HG03039 (cell line): ENCODE measurements around the gene GIPC1.
"Not testable (repeated sequence)": the region's sequence is repeated elsewhere in the genome, so short reads cannot be mapped to it uniquely, and the experiment has no call there.

Source experiments
- ATAC-seq: cut with Tn5 transposase; IDR thresholded peaks from one replicate; pipeline ENCODE4 v1.9.1; 2021; ENCODE audit warnings: mild to moderate bottlenecking, moderate library complexity; ENCODE audit not compliant: unreplicated experiment

The GIPC1 gene

GRCh38 chr19:14517840-14518505 lies 22.0 kb upstream of the GIPC1 start, which contains the start of gene DNAJB1:
TSS of gene DNAJB1 (minus strand) at chr19:14518397. CDS start at chr19:14518349, 48 bp downstream.
- ATAC-seq: peak; percentile 52

GRCh38 chr19:14517446-14517839 lies 21.5 kb upstream of the GIPC1 start:
- no peak for ATAC-seq

DNA sequence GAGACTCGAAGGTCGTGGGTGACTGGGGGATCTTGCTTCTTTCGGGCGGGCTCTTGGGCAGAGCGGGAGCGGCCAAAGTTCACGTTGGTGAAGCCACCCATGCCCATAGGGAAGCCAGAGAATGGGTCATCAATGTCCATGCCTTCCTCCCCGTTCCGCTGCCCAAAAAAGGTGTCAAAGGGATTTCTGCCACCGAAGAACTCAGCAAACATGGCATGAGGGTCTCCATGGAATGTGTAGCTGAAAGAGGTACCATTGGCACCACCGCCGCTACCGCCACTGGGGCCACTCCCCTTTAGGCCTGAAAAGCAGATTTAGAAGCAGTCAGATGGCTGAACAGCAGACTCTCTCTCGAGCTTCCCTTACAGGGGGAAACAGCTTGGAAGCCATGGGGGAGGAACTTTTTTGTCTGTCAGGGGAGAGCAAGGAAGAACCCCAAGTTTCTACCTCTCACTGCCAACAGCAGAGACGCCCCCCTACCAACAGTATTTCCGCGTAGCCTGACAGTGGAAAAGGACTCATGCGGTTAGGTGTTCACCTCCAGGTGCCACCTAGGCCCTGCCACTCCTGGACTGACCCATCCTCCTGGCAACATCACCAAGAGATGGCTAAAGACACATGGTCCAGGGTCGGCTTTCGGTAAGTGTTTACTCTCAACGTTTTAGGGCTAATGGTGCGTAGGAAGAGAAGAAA lies 21.0 kb upstream of the GIPC1 start:
- ATAC-seq: no peak

DNA sequence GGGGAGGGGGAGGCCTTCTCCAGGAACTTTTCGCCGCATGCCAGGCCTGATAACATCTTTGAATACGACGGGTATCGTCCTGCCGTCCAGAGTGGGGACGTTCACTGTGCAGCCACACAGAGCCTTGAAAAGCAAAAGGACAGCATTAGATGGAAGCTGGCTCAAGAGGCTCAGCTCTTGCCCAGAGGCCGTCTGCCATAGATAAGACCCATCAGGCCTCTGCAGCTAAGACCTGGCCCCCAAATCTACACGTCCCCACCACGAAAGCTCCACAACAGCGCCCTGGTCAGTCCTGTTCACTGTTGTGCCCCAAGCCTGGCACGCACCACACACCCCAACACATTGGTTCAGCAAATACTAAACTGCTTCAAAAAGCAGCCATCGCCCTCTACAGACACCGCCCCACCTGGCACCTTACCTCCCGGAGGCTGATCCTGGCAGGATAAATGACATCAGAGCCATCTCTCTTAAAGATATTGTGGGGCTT lies 20.2 kb upstream of the GIPC1 start:
- ATAC-seq: no peak

GRCh38 chr19:14515501-14516047 lies 19.6 kb upstream of the GIPC1 start:
- ATAC-seq: no peak

- ATAC-seq: no peak
Observed at GRCh38 chr19:14514215-14514863, 18.4 kb upstream of the GIPC1 start.

DNA sequence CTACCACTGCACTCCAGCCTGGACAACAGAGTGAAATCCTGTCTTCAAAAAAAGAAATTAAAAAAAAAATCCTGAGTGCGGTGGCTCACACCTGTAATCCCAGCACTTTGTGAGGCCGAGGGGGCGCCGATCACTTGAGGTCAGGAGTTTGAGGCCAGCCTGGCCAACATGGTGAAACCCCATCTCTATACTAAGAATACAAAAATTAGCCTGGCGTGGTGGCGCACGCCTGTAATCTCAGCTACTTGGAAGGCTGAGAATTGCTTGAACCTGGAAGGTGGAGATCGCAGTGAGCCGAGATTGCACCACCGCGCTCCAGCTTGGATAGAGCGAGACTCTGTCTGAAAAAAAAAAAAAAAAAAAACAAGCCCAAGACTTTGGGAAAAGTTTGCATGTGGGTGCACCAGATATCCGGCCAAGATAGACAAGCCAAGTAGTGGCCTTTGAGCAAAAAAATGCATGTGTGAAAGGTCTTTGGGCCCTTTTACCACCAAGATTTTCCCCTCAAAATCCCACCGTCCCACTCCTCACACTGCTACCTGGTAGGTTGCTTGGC lies 16.6 kb upstream of the GIPC1 start:
- ATAC-seq: no peak

GRCh38 chr19:14511229-14511593 lies 15.3 kb upstream of the GIPC1 start:
- no peak for ATAC-seq

DNA sequence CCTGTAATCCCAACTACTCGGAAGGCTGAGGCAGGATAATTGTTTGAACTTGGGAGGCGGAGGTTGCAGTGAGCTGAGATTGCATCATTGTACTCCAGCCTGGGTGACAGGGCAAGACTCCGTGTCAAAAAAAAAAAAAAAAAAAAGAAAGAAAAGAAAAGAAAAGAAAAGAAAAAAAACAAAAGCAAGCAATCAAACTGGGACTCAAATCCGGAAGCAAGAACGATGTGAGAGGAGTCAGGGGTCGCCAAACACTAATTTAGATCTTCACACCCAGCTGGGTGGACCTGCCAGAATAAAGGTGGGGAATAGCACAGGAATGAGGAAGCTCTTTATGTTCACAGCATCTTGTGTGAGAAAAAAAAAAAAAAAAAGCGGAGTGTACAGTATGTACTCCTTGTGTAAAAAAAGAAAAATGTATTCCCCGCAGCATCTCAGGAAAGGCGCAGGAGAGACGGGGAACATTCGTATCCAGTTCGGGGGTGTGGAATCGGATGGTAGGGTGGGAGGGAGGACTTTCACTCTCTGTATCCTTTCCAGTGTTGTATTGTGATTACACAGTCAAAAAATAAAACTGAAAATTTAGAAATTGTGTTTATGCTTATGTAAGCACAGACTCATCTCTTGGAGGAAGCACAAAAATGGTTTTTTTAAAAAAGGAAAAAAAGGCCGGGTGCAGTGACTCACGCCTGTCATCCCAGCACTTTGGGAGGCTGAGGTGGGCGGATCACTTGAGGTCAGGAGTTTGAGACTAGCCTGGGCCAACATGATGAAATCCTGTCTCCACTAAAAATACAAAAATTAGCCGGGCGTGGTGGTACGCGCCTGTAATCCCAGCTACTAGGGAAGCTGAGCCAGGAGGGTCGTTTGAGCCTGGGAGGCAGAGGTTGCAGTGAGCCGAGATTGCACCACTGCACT lies 14.6 kb upstream of the GIPC1 start:
- ATAC-seq: no peak

DNA sequence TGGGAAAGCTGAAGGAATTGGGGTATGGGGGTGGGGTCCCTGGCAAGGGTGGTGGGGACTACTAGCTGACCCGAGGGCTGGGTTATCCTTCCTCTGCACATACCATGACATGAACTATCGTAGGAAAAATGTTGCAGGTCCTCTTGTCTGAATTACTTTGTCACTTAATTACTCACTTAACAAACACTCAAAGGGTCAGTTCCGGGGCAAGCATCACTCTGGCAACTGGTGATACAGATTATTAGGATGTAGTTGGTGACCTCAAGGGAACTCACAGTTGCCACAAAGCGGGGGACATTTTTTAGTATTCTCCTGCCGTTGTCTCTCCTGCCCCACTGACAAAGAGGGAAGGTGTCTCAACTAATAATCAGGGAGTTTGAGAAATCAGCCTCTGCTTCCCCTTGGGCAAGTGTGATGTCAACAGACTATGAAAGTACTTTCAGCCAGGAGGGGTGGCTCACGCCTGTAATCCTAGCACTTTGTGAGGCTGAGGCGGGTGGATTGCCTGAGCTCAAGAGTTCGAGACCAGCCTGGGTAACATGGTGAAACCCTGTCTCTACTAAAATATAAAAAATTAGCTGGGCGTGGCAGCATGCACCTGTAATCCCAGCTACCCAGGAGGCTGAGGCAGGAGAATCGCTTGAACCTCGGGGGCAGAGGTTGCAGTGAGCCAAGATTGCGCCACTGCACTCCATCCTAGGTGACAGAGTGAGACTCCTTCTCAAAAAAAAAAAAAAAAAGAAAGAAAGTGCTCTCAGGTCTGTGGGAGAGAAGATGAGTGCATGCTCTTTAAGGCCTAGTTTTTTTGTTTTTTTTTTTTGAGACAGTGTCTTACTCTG lies 12.0 kb upstream of the GIPC1 start:
- ATAC-seq: no peak

- ATAC-seq: no peak
Observed at GRCh38 chr19:14505488-14506239, 9.7 kb upstream of the GIPC1 start.

- ATAC-seq: not testable (repeated sequence)
Observed at GRCh38 chr19:14504575-14504974, 8.6 kb upstream of the GIPC1 start.

DNA sequence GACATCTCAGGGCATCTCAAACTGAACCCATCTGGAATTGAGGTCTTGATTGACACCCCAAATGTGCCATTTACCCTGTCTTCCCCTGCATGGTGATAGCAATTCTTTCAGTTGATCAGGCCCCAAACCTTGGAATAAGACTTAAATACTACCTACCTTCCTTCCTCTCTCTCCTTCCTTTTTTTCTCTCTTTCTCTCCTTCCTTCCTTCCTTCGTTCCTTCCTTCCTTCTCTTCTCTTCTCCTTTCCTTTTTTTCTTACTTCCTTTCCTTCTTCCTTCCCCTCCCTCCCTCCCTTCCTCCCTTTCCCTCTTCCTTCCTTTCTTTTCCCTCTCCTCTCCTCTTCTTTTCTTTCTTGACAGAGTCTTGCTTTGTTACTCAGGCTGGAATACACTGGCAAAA lies 7.4 kb upstream of the GIPC1 start:
- ATAC-seq: no peak

GRCh38 chr19:14502334-14503092 lies 6.6 kb upstream of the GIPC1 start:
- no peak for ATAC-seq

GRCh38 chr19:14497228-14497921 lies 1.4 kb upstream of the GIPC1 start:
- ATAC-seq: no peak

- ATAC-seq: no peak
Observed at GRCh38 chr19:14496834-14497227, 904 bp upstream of the GIPC1 start.

DNA sequence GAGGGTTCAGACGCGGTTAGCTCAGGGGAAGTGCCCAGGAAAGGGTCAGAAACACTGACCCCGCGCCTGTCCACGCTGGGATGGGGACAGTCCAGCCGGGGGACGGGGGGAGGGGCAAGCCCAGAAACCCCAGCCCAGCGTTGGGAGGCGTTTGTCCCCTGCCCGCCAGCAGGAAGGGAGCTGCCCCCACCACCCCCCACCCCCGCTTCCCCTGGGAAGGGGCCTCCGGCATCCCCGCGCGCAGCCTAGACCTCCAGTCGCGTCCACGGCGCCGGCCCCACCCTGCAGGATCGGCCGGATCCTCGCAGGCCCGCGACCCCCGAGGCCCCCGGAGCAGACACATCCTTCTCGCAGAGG lies 277 bp downstream of the GIPC1 start:
- ATAC-seq: no peak
